H1 (cell line): ENCODE data around the gene SAPCD1.

ENCODE experiments used
- EZH2 ChIP-seq: fragments of 200-600 bp; sonication (generic); IDR thresholded peaks from 2 replicates; pipeline ENCODE4 v1.7.1; 2012; ENCODE audit warnings: low read depth, mild to moderate bottlenecking, moderate library complexity, low read length, inconsistent platforms; ENCODE audit not compliant: severe bottlenecking
- SP1 ChIP-seq: IDR thresholded peaks from 2 replicates; pipeline ENCODE4 v1.6.1; 2011; ENCODE audit warnings: low read depth, low read length
- SP2 ChIP-seq: IDR thresholded peaks from 2 replicates; pipeline ENCODE4 v1.6.1; 2012; ENCODE audit warnings: mild to moderate bottlenecking, low read length, inconsistent platforms
- TF ChIP-seq, protein P1 (sequence below): IDR thresholded peaks from 2 replicates; pipeline ENCODE4 v1.6.1; 2012; ENCODE audit warnings: inconsistent platforms
- TF ChIP-seq, protein P2 (sequence below), 3 experiments: IDR thresholded peaks; 1 replicate in 2 of 3; 2 replicates in 1 of 3; pipeline versions ENCODE4 v1.5.1 to v1.6.1; 2011; ENCODE audit warnings: low read length in 3 of 3, mild to moderate bottlenecking in 3 of 3, inconsistent platforms in 2 of 3, low read depth in 1 of 3, moderate library complexity in 1 of 3; ENCODE audit not compliant: insufficient read depth in 1 of 3; ENCODE audit errors: control extremely low read depth in 1 of 3

DNA sequence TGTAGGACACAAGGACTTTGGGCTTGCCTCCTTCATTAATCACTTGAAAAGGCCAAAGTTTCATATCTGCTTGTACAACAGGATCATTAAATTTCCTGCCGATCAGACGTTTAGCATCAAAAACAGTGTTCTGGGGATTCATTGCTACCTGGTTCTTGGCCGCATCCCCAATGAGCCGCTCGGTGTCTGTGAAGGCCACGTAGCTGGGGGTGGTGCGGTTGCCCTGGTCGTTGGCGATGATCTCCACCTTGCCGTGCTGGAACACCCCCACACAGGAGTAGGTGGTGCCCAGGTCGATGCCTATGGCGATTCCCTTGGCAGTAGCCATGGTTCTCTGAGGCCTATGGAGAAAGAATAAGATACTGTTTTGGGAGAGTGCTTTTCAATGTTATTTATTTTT lies 49.2 kb downstream of the SAPCD1 start:
- TF ChIP-seq, protein P1, sequence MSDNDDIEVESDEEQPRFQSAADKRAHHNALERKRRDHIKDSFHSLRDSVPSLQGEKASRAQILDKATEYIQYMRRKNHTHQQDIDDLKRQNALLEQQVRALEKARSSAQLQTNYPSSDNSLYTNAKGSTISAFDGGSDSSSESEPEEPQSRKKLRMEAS = no peak
- TF ChIP-seq SP1 (no peak), EZH2 (no peak), SP2 (no peak)
- TF ChIP-seq, protein P2, sequence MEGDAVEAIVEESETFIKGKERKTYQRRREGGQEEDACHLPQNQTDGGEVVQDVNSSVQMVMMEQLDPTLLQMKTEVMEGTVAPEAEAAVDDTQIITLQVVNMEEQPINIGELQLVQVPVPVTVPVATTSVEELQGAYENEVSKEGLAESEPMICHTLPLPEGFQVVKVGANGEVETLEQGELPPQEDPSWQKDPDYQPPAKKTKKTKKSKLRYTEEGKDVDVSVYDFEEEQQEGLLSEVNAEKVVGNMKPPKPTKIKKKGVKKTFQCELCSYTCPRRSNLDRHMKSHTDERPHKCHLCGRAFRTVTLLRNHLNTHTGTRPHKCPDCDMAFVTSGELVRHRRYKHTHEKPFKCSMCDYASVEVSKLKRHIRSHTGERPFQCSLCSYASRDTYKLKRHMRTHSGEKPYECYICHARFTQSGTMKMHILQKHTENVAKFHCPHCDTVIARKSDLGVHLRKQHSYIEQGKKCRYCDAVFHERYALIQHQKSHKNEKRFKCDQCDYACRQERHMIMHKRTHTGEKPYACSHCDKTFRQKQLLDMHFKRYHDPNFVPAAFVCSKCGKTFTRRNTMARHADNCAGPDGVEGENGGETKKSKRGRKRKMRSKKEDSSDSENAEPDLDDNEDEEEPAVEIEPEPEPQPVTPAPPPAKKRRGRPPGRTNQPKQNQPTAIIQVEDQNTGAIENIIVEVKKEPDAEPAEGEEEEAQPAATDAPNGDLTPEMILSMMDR (IDR thresholded peaks at IDR 0.05; ENCODE audit: control extremely low read depth in 1 of 3, insufficient read depth in 1 of 3, low read depth in 1 of 3, low read length in 3 of 3) = no peak
